OCI-LY1 (cell line): ENCODE measurements around the gene KRT5.

Experiments used
- H2AFZ ChIP-seq: fragments of 200-600 bp; sonication (generic), shearing (Covaris generic); 2 replicates; pipeline ENCODE4 v1.6.0; 2014; ENCODE audit warnings: antibody characterized with exemption, mild to moderate bottlenecking, low read length
- H3F3A ChIP-seq: fragments of 200-600 bp; sonication (generic), shearing (Covaris generic); 2 replicates; pipeline ENCODE4 v1.6.0; 2014; ENCODE audit warnings: mild to moderate bottlenecking, antibody characterized with exemption, low read length, moderate library complexity; ENCODE audit not compliant: insufficient read depth
- H3K27ac ChIP-seq: fragments of 200-600 bp; sonication (generic); 2 replicates; pipeline ENCODE4 v1.5.1; 2014; ENCODE audit warnings: low read length, mixed run types, mild to moderate bottlenecking, low read depth; ENCODE audit not compliant: poor library complexity, severe bottlenecking
- H3K27me3 ChIP-seq: fragments of 200-600 bp; sonication (generic); 2 replicates; pipeline ENCODE4 v1.6.0; 2014; ENCODE audit warnings: antibody characterized with exemption, mild to moderate bottlenecking, low read length, moderate library complexity; ENCODE audit not compliant: insufficient read depth
- H3K36me3 ChIP-seq: fragments of 200-600 bp; sonication (generic); 2 replicates; pipeline ENCODE4 v1.6.1; 2014; ENCODE audit warnings: mild to moderate bottlenecking, antibody characterized with exemption, low read length, moderate library complexity, mixed read lengths; ENCODE audit not compliant: insufficient read depth
- H3K4me1 ChIP-seq: fragments of 200-600 bp; sonication (generic); 2 replicates; pipeline ENCODE4 v1.5.1; 2014; ENCODE audit warnings: mild to moderate bottlenecking, low read length, moderate library complexity; ENCODE audit not compliant: insufficient read depth, severe bottlenecking
- H3K4me2 ChIP-seq: fragments of 200-600 bp; sonication (generic), shearing (Covaris generic); 2 replicates; pipeline ENCODE4 v1.6.1; 2014; ENCODE audit warnings: low read length
- H3K4me3 ChIP-seq: fragments of 200-600 bp; sonication (generic); 2 replicates; pipeline ENCODE4 v1.5.1; 2014; ENCODE audit warnings: low read length, low read depth, mild to moderate bottlenecking, mixed read lengths; ENCODE audit not compliant: poor library complexity, severe bottlenecking
- H3K79me2 ChIP-seq: fragments of 200-600 bp; shearing (Covaris generic); 2 replicates; pipeline ENCODE4 v1.6.1; 2016; ENCODE audit warnings: mixed run types, low read length, mixed read lengths; ENCODE audit not compliant: insufficient read depth
- H3K9ac ChIP-seq: fragments of 200-600 bp; sonication (generic), shearing (Covaris generic); 2 replicates; pipeline ENCODE4 v1.6.1; 2014; ENCODE audit warnings: mild to moderate bottlenecking, low read length, mixed read lengths
- H3K9me2 ChIP-seq: fragments of 200-600 bp; sonication (generic), shearing (Covaris generic); 2 replicates; pipeline ENCODE4 v1.6.1; 2014; ENCODE audit warnings: low read depth, mild to moderate bottlenecking, low read length, mixed read lengths
- H3K9me3 ChIP-seq: fragments of 200-600 bp; shearing (Covaris generic); 2 replicates; pipeline ENCODE4 v1.6.1; 2014; ENCODE audit warnings: low read length, mixed read lengths
- H4K20me1 ChIP-seq: fragments of 200-600 bp; sonication (generic), shearing (Covaris generic); 2 replicates; pipeline ENCODE4 v1.6.0; 2016; ENCODE audit warnings: mild to moderate bottlenecking, low read length; ENCODE audit not compliant: insufficient read depth
- CTCF ChIP-seq: fragments of 200-600 bp; sonication (generic), shearing (Covaris generic); IDR thresholded peaks from 2 replicates; pipeline ENCODE4 v1.5.1; 2017; ENCODE audit warnings: mild to moderate bottlenecking, antibody characterized with exemption, low read length, moderate library complexity, mixed read lengths
- EZH2 ChIP-seq: fragments of 200-600 bp; sonication (generic), shearing (Covaris generic); IDR thresholded peaks from 2 replicates; pipeline ENCODE4 v1.8.0; 2017; ENCODE audit warnings: borderline replicate concordance, mixed run types, mild to moderate bottlenecking, antibody characterized with exemption, low read length, moderate library complexity, mixed read lengths

KRT5 gene

GRCh38 chr12:52558781-52559445, 38.7 kb upstream of the KRT5 start:
- no peaks in the 10 kb centered on the region for H3K4me1 ChIP-seq
- no peak for TF ChIP-seq EZH2
- no peak for TF ChIP-seq CTCF
- H4K20me1 ChIP-seq: no peaks in the 10 kb centered on the region
- 0 out of 2 replicates have a peak, but pooled peaks cover 3% of the 10 kb centered on the region for H3K27me3 ChIP-seq
- H3K4me2 ChIP-seq: no peak overlapping the region
- no peak overlapping the region for H2AFZ ChIP-seq
- H3K4me3 ChIP-seq: no peak overlapping the region
- no peaks in the 10 kb centered on the region for H3K9me3 ChIP-seq
- H3K9ac ChIP-seq: no peak overlapping the region
- H3F3A ChIP-seq: no peaks in the 10 kb centered on the region
- no peaks in the 10 kb centered on the region for H3K36me3 ChIP-seq
- H3K27ac ChIP-seq: no peak overlapping the region
- H3K79me2 ChIP-seq: no peaks in the 10 kb centered on the region
- H3K9me2 ChIP-seq: no peaks in the 10 kb centered on the region

DNA sequence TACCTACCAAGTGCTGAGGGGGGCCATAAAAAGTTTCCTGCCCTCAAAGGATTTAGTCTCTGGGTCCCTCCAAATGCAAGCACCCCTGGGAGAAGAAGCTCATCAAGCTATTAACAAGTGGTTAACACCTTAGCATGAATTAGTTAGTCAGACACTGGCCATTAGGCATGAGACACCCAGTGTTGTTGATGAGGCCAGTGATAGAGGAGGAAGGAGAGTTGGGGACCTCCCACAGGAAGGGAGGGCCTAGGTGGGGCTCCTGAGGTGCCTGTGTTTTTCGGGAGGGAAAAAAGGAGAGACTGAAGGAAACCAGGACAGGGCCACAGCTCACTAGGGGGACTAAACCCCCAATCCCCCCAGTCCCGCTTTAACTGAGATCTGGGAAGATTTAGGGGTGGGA, 37.3 kb upstream of the KRT5 start:
- no peak overlapping the region for H2AFZ ChIP-seq
- H3K79me2 ChIP-seq: no peaks in the 10 kb centered on the region
- H4K20me1 ChIP-seq: no peaks in the 10 kb centered on the region
- no peak for TF ChIP-seq CTCF
- no peak for TF ChIP-seq EZH2
- H3K9me3 ChIP-seq: no peaks in the 10 kb centered on the region
- no peaks in the 10 kb centered on the region for H3K36me3 ChIP-seq
- H3K4me2 ChIP-seq: no peak overlapping the region
- H3F3A ChIP-seq: no peaks in the 10 kb centered on the region
- no peaks in the 10 kb centered on the region for H3K4me1 ChIP-seq
- no peak overlapping the region for H3K9ac ChIP-seq
- H3K9me2 ChIP-seq: no peaks in the 10 kb centered on the region
- 0 out of 2 replicates have a peak, but pooled peaks cover 3% of the 10 kb centered on the region for H3K27me3 ChIP-seq
- H3K4me3 ChIP-seq: no peak overlapping the region
- H3K27ac ChIP-seq: no peak overlapping the region

GRCh38 chr12:52555577-52555976, 35.4 kb upstream of the KRT5 start:
- H3K79me2 ChIP-seq: no peaks in the 10 kb centered on the region
- TF ChIP-seq CTCF (no peak), EZH2 (no peak)
- H3K4me1 ChIP-seq: no peaks in the 10 kb centered on the region

More at GRCh38 chr12:52555577-52555976, 35.4 kb upstream of the KRT5 start:
- Histone ChIP-seq H4K20me1 (no peaks in the 10 kb centered on the region), H3F3A (no peaks in the 10 kb centered on the region), H3K9me2 (no peaks in the 10 kb centered on the region), H3K27me3 (no peaks in the 10 kb centered on the region), H3K9ac (no peak overlapping the region), H3K4me2 (no peak overlapping the region), H3K4me3 (no peak overlapping the region), H2AFZ (no peak overlapping the region), H3K9me3 (no peaks in the 10 kb centered on the region), H3K27ac (no peak overlapping the region), H3K36me3 (no peaks in the 10 kb centered on the region)
